Uterus (tissue), 2 donors: ENCODE results near the gene TBCD.

Experiments
- CTCF ChIP-seq, 4 experiments: fragments of 200-600 bp in 2 of 4; fragments of 450-650 bp in 2 of 4; sonication (generic) in 2 of 4; IDR thresholded peaks; one replicate each; pipeline ENCODE4 v1.5.1; 2016 to 2019; ENCODE audit warnings: antibody characterized with exemption in 4 of 4, mild to moderate bottlenecking in 2 of 4, moderate library complexity in 1 of 4
- POLR2A ChIP-seq, 2 donors: fragments of 450-650 bp; IDR thresholded peaks; one replicate each; pipeline ENCODE4 v1.6.1; 2016; ENCODE audit warnings: antibody characterized with exemption in 2 of 2, mild to moderate bottlenecking in 1 of 2, moderate library complexity in 1 of 2

GRCh38 chr17:82910770-82911169 is 158.9 kb downstream of the TBCD start:
- no peak for TF ChIP-seq CTCF (IDR thresholded peaks at IDR 0.05)
- TF ChIP-seq POLR2A (IDR thresholded peaks at IDR 0.05): no peak
